Sigmoid colon (tissue), 4 donors: ENCODE measurements around the gene POU3F3.

Source experiments
- CTCF ChIP-seq, 4 experiments: fragments of 450-650 bp in 3 of 4; fragments of 200-600 bp in 1 of 4; IDR thresholded peaks; one replicate each; pipeline ENCODE4 v1.5.1; 2016 to 2019; ENCODE audit warnings: antibody characterized with exemption in 4 of 4, mild to moderate bottlenecking in 3 of 4, moderate library complexity in 2 of 4
- EP300 ChIP-seq, 4 donors: sonication (generic); formaldehyde crosslinking; IDR thresholded peaks; one replicate each; pipeline ENCODE4 v1.6.1; 2017; ENCODE audit warnings: antibody characterized with exemption in 4 of 4
- POLR2A ChIP-seq, 2 donors: fragments of 450-650 bp; IDR thresholded peaks; one replicate each; pipeline ENCODE4 v1.6.1; 2016; ENCODE audit warnings: antibody characterized with exemption in 2 of 2, mild to moderate bottlenecking in 2 of 2, moderate library complexity in 2 of 2

- no peak for TF ChIP-seq CTCF (IDR thresholded peaks at IDR 0.05)
- TF ChIP-seq POLR2A (IDR thresholded peaks at IDR 0.05) = no peak
- no peak for TF ChIP-seq EP300 (IDR thresholded peaks at IDR 0.05)
Measured at GRCh38 chr2:104836841-104837240, 17.1 kb upstream of the POU3F3 start.
